Astrocyte of the spinal cord (primary cell): ENCODE data around the gene OR2C3.
"Not testable (repeated sequence)": the region's sequence is repeated elsewhere in the genome, so short reads cannot be mapped to it uniquely, and the experiment has no call there.

ENCODE experiments used
- DNase-seq: peaks from one replicate; pipeline ENCODE4 v3.0.0; 2011; ENCODE audit warnings: low read depth, low spot score
- H3K4me3 ChIP-seq: 2 replicates; pipeline ENCODE4 v1.5.1; 2011; ENCODE audit warnings: low read depth, mild to moderate bottlenecking, low read length, moderate library complexity
- CTCF ChIP-seq: IDR thresholded peaks from 2 replicates; pipeline ENCODE4 v1.5.1; 2012; ENCODE audit warnings: low read depth, mild to moderate bottlenecking, low read length, inconsistent platforms
- in situ Hi-C: cut with HindIII; loops from 2 replicates; pipeline ENCODE4 v1.10.0; 2017; ENCODE audit warnings: low sequenced_read_pairs

OR2C3 gene

GRCh38 chr1:247528812-247529474, 7.3 kb downstream of the OR2C3 start:
- in situ Hi-C loops: no loop called here
- no peak overlapping the region for H3K4me3 ChIP-seq
- no peak for DNase-seq
- TF ChIP-seq CTCF: no peak

- in situ Hi-C loops, DNase-seq: not testable (repeated sequence)
These were observed 14.4 kb downstream of the OR2C3 start for GRCh38 chr1:247521886-247522285.

GRCh38 chr1:247518613-247518891, 17.7 kb downstream of the OR2C3 start:
- in situ Hi-C loops: no loop called here
- H3K4me3 ChIP-seq: no peak overlapping the region
- TF ChIP-seq CTCF: no peak
- no peak for DNase-seq

More at GRCh38 chr1:247521886-247522285, 14.4 kb downstream of the OR2C3 start:
- not testable (repeated sequence) for H3K4me3 ChIP-seq

GRCh38 chr1:247517795-247518612, 18.2 kb downstream of the OR2C3 start:
- no peak overlapping the region for H3K4me3 ChIP-seq
- in situ Hi-C loops: no loop called here
- DNase-seq: no peak
- TF ChIP-seq CTCF: no peak

- no peak for DNase-seq
- in situ Hi-C loops: no loop called here
- no peak for TF ChIP-seq CTCF
- H3K4me3 ChIP-seq: no peak overlapping the region
These were observed 29.4 kb downstream of the OR2C3 start for GRCh38 chr1:247506831-247507230.

GRCh38 chr1:247500865-247501264, 35.4 kb downstream of the OR2C3 start:
- no peak for DNase-seq
- in situ Hi-C loops: no loop called here
- no peak overlapping the region for H3K4me3 ChIP-seq
- TF ChIP-seq CTCF: no peak

GRCh38 chr1:247496581-247497285, 39.5 kb downstream of the OR2C3 start:
- DNase-seq: no peak
- no peak overlapping the region for H3K4me3 ChIP-seq
- TF ChIP-seq CTCF: no peak
- in situ Hi-C loops: no loop called here
